Panc1 (cell line): ENCODE results near the gene COL4A1. TPM values are rescaled to one million over a fixed set of nuclear protein-coding genes. Genes with fewer than 3 reads are reported as not detected.

Source experiments
- ATAC-seq: fragments of 200-7000 bp; cut with Tn5 transposase; 2 replicates; pipeline ENCODE4 v1.9.1; 2020; ENCODE audit warnings: mild to moderate bottlenecking, moderate library complexity
- BruUV-seq: library from RNA; stranded (reverse); fragments of 400-500 nt; replicated peaks from 2 replicates; lab custom pipeline; 2021; lab: Mats Ljungman, UMichigan
- CTCF ChIA-PET: fragments of 300-600 bp; sonication (Branson Sonifier 250); formaldehyde crosslinking; loops from one replicate; lab custom pipeline; 2022; ENCODE audit warnings: antibody characterized with exemption; lab: Charles Lee
- POLR2A ChIA-PET: fragments of 300-600 bp; sonication (Branson Sonifier 250); formaldehyde crosslinking; loops from one replicate; lab custom pipeline; 2022; ENCODE audit warnings: antibody characterized with exemption; lab: Charles Lee
- DNase-seq: peaks from one replicate; pipeline ENCODE4 v3.0.0-alpha.2; 2010; ENCODE audit warnings: low read depth, low spot score
- H3K27ac ChIP-seq: 2 replicates; pipeline ENCODE4 v1.5.1; 2011; ENCODE audit warnings: mild to moderate bottlenecking, low read length, inconsistent platforms
- H3K27me3 ChIP-seq: fragments of 200-500 bp; sonication (Bioruptor generic); 2 replicates; pipeline ENCODE4 v1.6.0; 2014; ENCODE audit warnings: low read length, inconsistent platforms; ENCODE audit not compliant: control insufficient read depth, insufficient read depth
- H3K36me3 ChIP-seq: fragments of 200-500 bp; sonication (Bioruptor generic); 2 replicates; pipeline ENCODE4 v1.5.1; 2014; ENCODE audit warnings: inconsistent platforms, mild to moderate bottlenecking, low read length, moderate library complexity; ENCODE audit not compliant: control insufficient read depth, insufficient read depth
- H3K4me1 ChIP-seq: 2 replicates; pipeline ENCODE4 v1.5.1; 2011; ENCODE audit warnings: inconsistent platforms, mild to moderate bottlenecking, low read length, moderate library complexity; ENCODE audit not compliant: control insufficient read depth, insufficient read depth
- H3K4me3 ChIP-seq, 2 experiments: 2 replicates each; pipeline ENCODE4 v1.5.1; 2011 to 2012; ENCODE audit warnings: low read depth in 2 of 2, low read length in 2 of 2, mild to moderate bottlenecking in 2 of 2, inconsistent platforms in 1 of 2, moderate library complexity in 1 of 2
- H3K9me3 ChIP-seq: fragments of 200-500 bp; sonication (Bioruptor generic); 2 replicates; pipeline ENCODE4 v1.5.1; 2014; ENCODE audit warnings: low read depth, mild to moderate bottlenecking, inconsistent platforms, low read length, moderate library complexity; ENCODE audit not compliant: control insufficient read depth, insufficient read depth
- POLR2AphosphoS5 ChIP-seq: IDR thresholded peaks from 2 replicates; pipeline ENCODE4 v1.6.1; 2012; ENCODE audit warnings: mild to moderate bottlenecking, low read depth, low read length, moderate library complexity
- SIN3A ChIP-seq: IDR thresholded peaks from 2 replicates; pipeline ENCODE4 v1.6.1; 2012; ENCODE audit warnings: low read depth, mild to moderate bottlenecking, low read length, moderate library complexity, borderline replicate concordance; ENCODE audit not compliant: insufficient read depth
- TCF7L2 ChIP-seq: IDR thresholded peaks from 2 replicates; pipeline ENCODE4 v1.6.1; 2011; ENCODE audit warnings: mild to moderate bottlenecking, low read depth, low read length, inconsistent platforms
- in situ Hi-C: cut with HindIII; loops from 2 replicates; pipeline ENCODE4 v1.10.0; 2016; ENCODE audit warnings: low sequenced_read_pairs, low pct_unique_long_range_greater_than_20kb
- intact Hi-C: fragments of 100-400 bp; cut with micrococcal nuclease; formaldehyde crosslinking; loops from one replicate; pipeline ENCODE4 v1.10.0; 2022; ENCODE audit not compliant: unreplicated experiment
- total RNA-seq: library from RNA; stranded (reverse); gene quantifications from one replicate; pipeline ENCODE4 v1.2.1, GENCODE V29; 2021; ENCODE audit not compliant: unreplicated experiment
- TF ChIP-seq, protein P1 (sequence below), 2 experiments: IDR thresholded peaks; 2 replicates each; pipeline ENCODE4 v1.6.1; 2011 to 2012; ENCODE audit warnings: low read depth in 2 of 2, control low read depth in 1 of 2, low read length in 1 of 2, mild to moderate bottlenecking in 1 of 2, moderate library complexity in 1 of 2; ENCODE audit not compliant: insufficient read depth in 1 of 2
- TF ChIP-seq, protein P2 (sequence below): fragments of 450-650 bp; IDR thresholded peaks from 2 replicates; pipeline ENCODE4 v1.5.1; 2017; ENCODE audit warnings: mild to moderate bottlenecking

COL4A1 gene
- total RNA-seq, 1 experiment from 2014 or later = 1.1 TPM

GRCh38 chr13:110214637-110215036 is 92.3 kb downstream of the COL4A1 start:
- in situ Hi-C loops = no loop called here
- no peaks in the 10 kb centered on the region for H3K4me1 ChIP-seq
- H3K4me3 ChIP-seq = no peak overlapping the region
- no peak overlapping the region for H3K27ac ChIP-seq
- TF ChIP-seq POLR2AphosphoS5 (no peak), SIN3A (no peak), TCF7L2 (no peak)
- TF ChIP-seq, protein P1, sequence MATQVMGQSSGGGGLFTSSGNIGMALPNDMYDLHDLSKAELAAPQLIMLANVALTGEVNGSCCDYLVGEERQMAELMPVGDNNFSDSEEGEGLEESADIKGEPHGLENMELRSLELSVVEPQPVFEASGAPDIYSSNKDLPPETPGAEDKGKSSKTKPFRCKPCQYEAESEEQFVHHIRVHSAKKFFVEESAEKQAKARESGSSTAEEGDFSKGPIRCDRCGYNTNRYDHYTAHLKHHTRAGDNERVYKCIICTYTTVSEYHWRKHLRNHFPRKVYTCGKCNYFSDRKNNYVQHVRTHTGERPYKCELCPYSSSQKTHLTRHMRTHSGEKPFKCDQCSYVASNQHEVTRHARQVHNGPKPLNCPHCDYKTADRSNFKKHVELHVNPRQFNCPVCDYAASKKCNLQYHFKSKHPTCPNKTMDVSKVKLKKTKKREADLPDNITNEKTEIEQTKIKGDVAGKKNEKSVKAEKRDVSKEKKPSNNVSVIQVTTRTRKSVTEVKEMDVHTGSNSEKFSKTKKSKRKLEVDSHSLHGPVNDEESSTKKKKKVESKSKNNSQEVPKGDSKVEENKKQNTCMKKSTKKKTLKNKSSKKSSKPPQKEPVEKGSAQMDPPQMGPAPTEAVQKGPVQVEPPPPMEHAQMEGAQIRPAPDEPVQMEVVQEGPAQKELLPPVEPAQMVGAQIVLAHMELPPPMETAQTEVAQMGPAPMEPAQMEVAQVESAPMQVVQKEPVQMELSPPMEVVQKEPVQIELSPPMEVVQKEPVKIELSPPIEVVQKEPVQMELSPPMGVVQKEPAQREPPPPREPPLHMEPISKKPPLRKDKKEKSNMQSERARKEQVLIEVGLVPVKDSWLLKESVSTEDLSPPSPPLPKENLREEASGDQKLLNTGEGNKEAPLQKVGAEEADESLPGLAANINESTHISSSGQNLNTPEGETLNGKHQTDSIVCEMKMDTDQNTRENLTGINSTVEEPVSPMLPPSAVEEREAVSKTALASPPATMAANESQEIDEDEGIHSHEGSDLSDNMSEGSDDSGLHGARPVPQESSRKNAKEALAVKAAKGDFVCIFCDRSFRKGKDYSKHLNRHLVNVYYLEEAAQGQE (IDR thresholded peaks at IDR 0.05; ENCODE audit: insufficient read depth in 1 of 2, low read depth in 2 of 2, low read length in 1 of 2) = no peak
- TF ChIP-seq, protein P2, sequence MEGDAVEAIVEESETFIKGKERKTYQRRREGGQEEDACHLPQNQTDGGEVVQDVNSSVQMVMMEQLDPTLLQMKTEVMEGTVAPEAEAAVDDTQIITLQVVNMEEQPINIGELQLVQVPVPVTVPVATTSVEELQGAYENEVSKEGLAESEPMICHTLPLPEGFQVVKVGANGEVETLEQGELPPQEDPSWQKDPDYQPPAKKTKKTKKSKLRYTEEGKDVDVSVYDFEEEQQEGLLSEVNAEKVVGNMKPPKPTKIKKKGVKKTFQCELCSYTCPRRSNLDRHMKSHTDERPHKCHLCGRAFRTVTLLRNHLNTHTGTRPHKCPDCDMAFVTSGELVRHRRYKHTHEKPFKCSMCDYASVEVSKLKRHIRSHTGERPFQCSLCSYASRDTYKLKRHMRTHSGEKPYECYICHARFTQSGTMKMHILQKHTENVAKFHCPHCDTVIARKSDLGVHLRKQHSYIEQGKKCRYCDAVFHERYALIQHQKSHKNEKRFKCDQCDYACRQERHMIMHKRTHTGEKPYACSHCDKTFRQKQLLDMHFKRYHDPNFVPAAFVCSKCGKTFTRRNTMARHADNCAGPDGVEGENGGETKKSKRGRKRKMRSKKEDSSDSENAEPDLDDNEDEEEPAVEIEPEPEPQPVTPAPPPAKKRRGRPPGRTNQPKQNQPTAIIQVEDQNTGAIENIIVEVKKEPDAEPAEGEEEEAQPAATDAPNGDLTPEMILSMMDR = no peak
- intact Hi-C loops = no loop called here
- no peaks in the 10 kb centered on the region for H3K27me3 ChIP-seq
- ChIA-PET POLR2A (no interaction called here), CTCF (no interaction called here)
- BruUV-seq = no TSS peak
- DNase-seq (no peak), ATAC-seq (no peak)
- H3K9me3 ChIP-seq = no peaks in the 10 kb centered on the region
- no peaks in the 10 kb centered on the region for H3K36me3 ChIP-seq

GRCh38 chr13:110213461-110214074 is 93.4 kb downstream of the COL4A1 start:
- Histone ChIP-seq H3K27me3 (no peaks in the 10 kb centered on the region), H3K36me3 (no peaks in the 10 kb centered on the region), H3K4me1 (no peaks in the 10 kb centered on the region), H3K27ac (no peak overlapping the region), H3K9me3 (no peaks in the 10 kb centered on the region), H3K4me3 (no peak overlapping the region)
- intact Hi-C loops = no loop called here
- in situ Hi-C loops = no loop called here
- DNase-seq (no peak), ATAC-seq (no peak)
- ChIA-PET CTCF (no interaction called here), POLR2A (no interaction called here)
- no TSS peak for BruUV-seq
- TF ChIP-seq, protein P2 = no peak
- TF ChIP-seq POLR2AphosphoS5 (no peak), SIN3A (no peak), TCF7L2 (no peak)
- TF ChIP-seq, protein P1 (IDR thresholded peaks at IDR 0.05; ENCODE audit: insufficient read depth in 1 of 2, low read depth in 2 of 2, low read length in 1 of 2) = no peak
